ENCODE results near the gene SPON1.

- TF ChIP-seq, protein P1, sequence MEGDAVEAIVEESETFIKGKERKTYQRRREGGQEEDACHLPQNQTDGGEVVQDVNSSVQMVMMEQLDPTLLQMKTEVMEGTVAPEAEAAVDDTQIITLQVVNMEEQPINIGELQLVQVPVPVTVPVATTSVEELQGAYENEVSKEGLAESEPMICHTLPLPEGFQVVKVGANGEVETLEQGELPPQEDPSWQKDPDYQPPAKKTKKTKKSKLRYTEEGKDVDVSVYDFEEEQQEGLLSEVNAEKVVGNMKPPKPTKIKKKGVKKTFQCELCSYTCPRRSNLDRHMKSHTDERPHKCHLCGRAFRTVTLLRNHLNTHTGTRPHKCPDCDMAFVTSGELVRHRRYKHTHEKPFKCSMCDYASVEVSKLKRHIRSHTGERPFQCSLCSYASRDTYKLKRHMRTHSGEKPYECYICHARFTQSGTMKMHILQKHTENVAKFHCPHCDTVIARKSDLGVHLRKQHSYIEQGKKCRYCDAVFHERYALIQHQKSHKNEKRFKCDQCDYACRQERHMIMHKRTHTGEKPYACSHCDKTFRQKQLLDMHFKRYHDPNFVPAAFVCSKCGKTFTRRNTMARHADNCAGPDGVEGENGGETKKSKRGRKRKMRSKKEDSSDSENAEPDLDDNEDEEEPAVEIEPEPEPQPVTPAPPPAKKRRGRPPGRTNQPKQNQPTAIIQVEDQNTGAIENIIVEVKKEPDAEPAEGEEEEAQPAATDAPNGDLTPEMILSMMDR (IDR thresholded peaks at IDR 0.05), result no peak
- no peak for TF ChIP-seq EZH2 (IDR thresholded peaks at IDR 0.05; ENCODE audit: borderline replicate concordance, insufficient read depth, low read depth, low read length, poor library complexity, severe bottlenecking)
These were observed 305.5 kb downstream of the SPON1 start for GRCh38 chr11:14267861-14268635.

All from B cell (primary cell).